Kidney (tissue), 14 donors: ENCODE data around the gene KRTAP2-3. TPM values are rescaled to one million over a fixed set of nuclear protein-coding genes. Genes with fewer than 3 reads are reported as not detected.
"Not testable (repeated sequence)": the region's sequence is repeated elsewhere in the genome, so short reads cannot be mapped to it uniquely, and the experiment has no call there.

Source experiments
- DNase-seq, 5 donors: peaks; one replicate each; pipeline ENCODE4 v3.0.0-alpha.2; 2013 to 2020
- FAIRE-seq: peaks from 2 replicates; lab custom pipeline; 2012; peaks lifted over from hg19 to GRCh38; lab: Jason Lieb, UNC
- H3K27ac ChIP-seq, 2 donors: one replicate each; pipeline ENCODE4 v1.7.0; 2013; ENCODE audit warnings: low read depth in 2 of 2, low read length in 2 of 2, inconsistent platforms in 1 of 2
- H3K27me3 ChIP-seq: one replicate; pipeline ENCODE4 v1.7.1; 2013; ENCODE audit warnings: low read length, inconsistent platforms; ENCODE audit not compliant: control insufficient read depth, insufficient read depth
- H3K36me3 ChIP-seq, 3 donors: one replicate each; pipeline versions ENCODE4 v1.7.0 to v1.7.1; 2013; ENCODE audit warnings: low read length in 3 of 3, control low read depth in 1 of 3, inconsistent platforms in 1 of 3; ENCODE audit not compliant: insufficient read depth in 3 of 3, control insufficient read depth in 2 of 3
- H3K4me1 ChIP-seq, 3 donors: one replicate each; pipeline versions ENCODE4 v1.7.0 to v1.7.1; 2013; ENCODE audit warnings: low read length in 3 of 3, inconsistent platforms in 1 of 3, low read depth in 1 of 3; ENCODE audit not compliant: control insufficient read depth in 2 of 3, insufficient read depth in 2 of 3
- H3K4me3 ChIP-seq, 3 donors: one replicate each; pipeline versions ENCODE4 v1.7.0 to v1.8.1; 2013; ENCODE audit warnings: low read length in 3 of 3, control low read depth in 1 of 3, inconsistent platforms in 1 of 3
- H3K9ac ChIP-seq, 3 donors: one replicate each; pipeline versions ENCODE4 v1.7.0 to v1.7.1; 2013; ENCODE audit warnings: low read length in 3 of 3, control low read depth in 1 of 3, inconsistent platforms in 1 of 3
- H3K9me3 ChIP-seq, 3 donors: one replicate each; pipeline versions ENCODE4 v1.7.0 to v1.7.1; 2013; ENCODE audit warnings: low read length in 3 of 3, control low read depth in 1 of 3, inconsistent platforms in 1 of 3; ENCODE audit not compliant: control insufficient read depth in 2 of 3, insufficient read depth in 1 of 3
- CTCF ChIP-seq: IDR thresholded peaks from 3 replicates; pipeline ENCODE4 v1.5.1; 2012; ENCODE audit warnings: mild to moderate bottlenecking, moderate library complexity, borderline replicate concordance; ENCODE audit not compliant: insufficient read depth; ENCODE audit errors: extremely low read depth
- intact Hi-C: fragments of 100-400 bp; cut with DNase I; formaldehyde crosslinking; loops from one replicate; pipeline ENCODE4 v1.11.1; 2022
- polyA plus RNA-seq: library from polyadenylated mRNA; stranded (reverse); fragments of 350-450 nt; fragmentation: Illumina TruSeq; extraction: RNeasy Lipid Tissue Mini Kit (QIAGEN cat#74804); gene quantifications from one replicate; pipeline ENCODE4 v1.2.3, GENCODE V29; 2014; ENCODE audit warnings: low read depth, low replicate concordance; ENCODE audit not compliant: insufficient read depth
- total RNA-seq: library from RNA; stranded (reverse); fragmentation: NEBNext Ultra II Directional; extraction: Animal tissue kit (Norgen Biotek cat#: 25700); gene quantifications from one replicate; pipeline ENCODE4 v1.2.1, GENCODE V29; 2021
- donor health status: control.
- donor health status: control.
- donor health status: control.
- donor health status: control.
- donor health status: control.
- donor health status: DM: yes; HTN: yes; CAD: no.
- donor health status: Normal renal cell carcinoma (clear cell type).

Gene KRTAP2-3
- total and polyA plus RNA-seq, 2 donors from 2014 or later, result 0.28 TPM; not detected in 1

GRCh38 chr17:41061964-41062363 is 2.0 kb upstream of the KRTAP2-3 start:
- TF ChIP-seq CTCF, result no peak
- no peaks in the 10 kb centered on the region for H3K4me1 ChIP-seq
- no peak for FAIRE-seq
- H3K27me3 ChIP-seq, result no peaks in the 10 kb centered on the region
- no peak overlapping the region for H3K9ac ChIP-seq
- H3K27ac ChIP-seq, result no peak overlapping the region
- H3K4me3 ChIP-seq, result no peak overlapping the region
- intact Hi-C loops, result no loop called here
- H3K36me3 ChIP-seq, result no peaks in the 10 kb centered on the region
- no peaks in the 10 kb centered on the region for H3K9me3 ChIP-seq
- no peak for DNase-seq

GRCh38 chr17:41059276-41060051 is 450 bp downstream of the KRTAP2-3 start:
- intact Hi-C loops, H3K4me3 ChIP-seq, H3K36me3 ChIP-seq, H3K27ac ChIP-seq, H3K4me1 ChIP-seq, FAIRE-seq, H3K9ac ChIP-seq, H3K27me3 ChIP-seq, H3K9me3 ChIP-seq: not testable (repeated sequence)
- peak in 1 of 5 donors; percentile 12 for DNase-seq

GRCh38 chr17:41058741-41059140 is 1.2 kb downstream of the KRTAP2-3 start:
- H3K4me3 ChIP-seq, result no peak overlapping the region
- no peak for FAIRE-seq

More at GRCh38 chr17:41058741-41059140, 1.2 kb downstream of the KRTAP2-3 start:
- H3K9ac ChIP-seq, result no peak overlapping the region
- no peak for DNase-seq
- H3K9me3 ChIP-seq, result no peaks in the 10 kb centered on the region
- no peaks in the 10 kb centered on the region for H3K4me1 ChIP-seq
- H3K36me3 ChIP-seq, result no peaks in the 10 kb centered on the region
- intact Hi-C loops, result no loop called here
- TF ChIP-seq CTCF, result no peak
- H3K27me3 ChIP-seq, result no peaks in the 10 kb centered on the region
- no peak overlapping the region for H3K27ac ChIP-seq
